IMR-90 (cell line): ENCODE results near the gene CHST10. TPM values are rescaled to one million over a fixed set of nuclear protein-coding genes. Genes with fewer than 3 reads are reported as not detected.
"Not testable (repeated sequence)": the region's sequence is repeated elsewhere in the genome, so short reads cannot be mapped to it uniquely, and the experiment has no call there.

Experiments used
- ATAC-seq: fragments of 200-7000 bp; cut with Tn5 transposase; 2 replicates; pipeline ENCODE4 v1.9.1; 2020; ENCODE audit warnings: low read depth, mild to moderate bottlenecking, moderate library complexity
- BruUV-seq: library from RNA; stranded (reverse); fragments of 400-500 nt; replicated peaks from 2 replicates; lab custom pipeline; 2021; lab: Mats Ljungman, UMichigan
- CTCF ChIA-PET: fragments of 300-600 bp; formaldehyde crosslinking; extraction: SDS; loops from one replicate; lab custom pipeline; 2021; ENCODE audit warnings: antibody characterized with exemption; lab: Yijun Ruan, JAX
- POLR2A ChIA-PET: fragments of 300-600 bp; sonication (Branson Sonifier 250); formaldehyde crosslinking; loops from one replicate; lab custom pipeline; 2022; ENCODE audit warnings: antibody characterized with exemption; ENCODE audit not compliant: unreplicated experiment; lab: Charles Lee
- DNase-seq: peaks from one replicate; pipeline ENCODE4 v3.0.0; 2013
- H2AFZ ChIP-seq: replicated peaks from 2 replicates; pipeline ENCODE3; 2013; ENCODE audit warnings: low read length, mild to moderate bottlenecking; ENCODE audit not compliant: poor library complexity
- H2AK5ac ChIP-seq: 2 replicates; pipeline ENCODE4 v1.6.1; 2013; ENCODE audit warnings: low read depth, low read length, inconsistent platforms
- H2AK9ac ChIP-seq: replicated peaks from 2 replicates; pipeline ENCODE3; 2013; ENCODE audit warnings: mild to moderate bottlenecking, low read depth, low read length, moderate library complexity; ENCODE audit not compliant: poor library complexity
- H2BK120ac ChIP-seq: 2 replicates; pipeline ENCODE4 v1.6.1; 2013; ENCODE audit warnings: low read depth, low read length, inconsistent platforms
- H2BK15ac ChIP-seq: 3 replicates; pipeline ENCODE4 v1.6.1; 2013; ENCODE audit warnings: low read depth, low read length, inconsistent platforms
- H2BK20ac ChIP-seq: 2 replicates; pipeline ENCODE4 v1.6.1; 2013; ENCODE audit warnings: low read depth, mild to moderate bottlenecking, inconsistent platforms, low read length, moderate library complexity
- H2BK5ac ChIP-seq: 2 replicates; pipeline ENCODE4 v1.6.1; 2013; ENCODE audit warnings: mild to moderate bottlenecking, low read depth, low read length, inconsistent platforms; ENCODE audit not compliant: poor library complexity, severe bottlenecking
- H3K14ac ChIP-seq: replicated peaks from 2 replicates; pipeline ENCODE4 v1.6.1; 2013; ENCODE audit warnings: low read depth, low read length, inconsistent platforms
- H3K18ac ChIP-seq: 2 replicates; pipeline ENCODE4 v1.6.1; 2013; ENCODE audit warnings: low read depth, low read length, control low read depth
- H3K23ac ChIP-seq: 2 replicates; pipeline ENCODE4 v1.6.1; 2013; ENCODE audit warnings: low read depth, low read length, inconsistent platforms
- H3K27ac ChIP-seq: 2 replicates; pipeline ENCODE4 v1.5.1; 2013; ENCODE audit warnings: mild to moderate bottlenecking, control low read depth, low read length; ENCODE audit not compliant: insufficient read depth
- H3K27me3 ChIP-seq: 2 replicates; pipeline ENCODE4 v1.6.1; 2013; ENCODE audit warnings: low read length; ENCODE audit not compliant: control insufficient read depth, insufficient read depth
- H3K36me3 ChIP-seq: 2 replicates; pipeline ENCODE4 v1.6.1; 2013; ENCODE audit warnings: low read length, mixed read lengths; ENCODE audit not compliant: control insufficient read depth, insufficient read depth
- H3K4ac ChIP-seq: 2 replicates; pipeline ENCODE4 v1.6.1; 2013; ENCODE audit warnings: low read depth, low read length, inconsistent platforms
- H3K4me1 ChIP-seq: 2 replicates; pipeline ENCODE4 v1.6.1; 2013; ENCODE audit warnings: low read length, mixed read lengths; ENCODE audit not compliant: control insufficient read depth, insufficient read depth
- H3K4me2 ChIP-seq: 2 replicates; pipeline ENCODE4 v1.6.1; 2013; ENCODE audit warnings: low read depth, mild to moderate bottlenecking, control low read depth, low read length, moderate library complexity
- H3K4me3 ChIP-seq: 2 replicates; pipeline ENCODE4 v1.5.1; 2013; ENCODE audit warnings: low read depth, mild to moderate bottlenecking, control low read depth, low read length, moderate library complexity; ENCODE audit not compliant: insufficient read depth
- H3K56ac ChIP-seq: 2 replicates; pipeline ENCODE4 v1.6.1; 2013; ENCODE audit warnings: low read length, inconsistent platforms; ENCODE audit not compliant: insufficient read depth; ENCODE audit errors: extremely low read depth
- H3K79me1 ChIP-seq, 2 experiments: 2 replicates each; pipeline ENCODE4 v1.6.1; 2013; ENCODE audit warnings: low read length in 2 of 2, inconsistent platforms in 1 of 2, low read depth in 1 of 2
- H3K9ac ChIP-seq: 2 replicates; pipeline ENCODE4 v1.6.1; 2013; ENCODE audit warnings: low read depth, low read length, control low read depth
- H3K9me1 ChIP-seq: 2 replicates; pipeline ENCODE4 v1.6.1; 2013; ENCODE audit warnings: low read length, inconsistent platforms; ENCODE audit not compliant: insufficient read depth
- H3K9me3 ChIP-seq: 2 replicates; pipeline ENCODE4 v1.6.1; 2013; ENCODE audit warnings: low read length; ENCODE audit not compliant: control insufficient read depth, insufficient read depth
- H4K20me1 ChIP-seq: 2 replicates; pipeline ENCODE4 v1.6.1; 2013; ENCODE audit warnings: low read length, inconsistent platforms; ENCODE audit not compliant: insufficient read depth
- H4K5ac ChIP-seq: 2 replicates; pipeline ENCODE4 v1.6.1; 2013; ENCODE audit warnings: mild to moderate bottlenecking, low read depth, low read length, control low read depth
- H4K8ac ChIP-seq, 2 experiments: 2 replicates each; pipeline ENCODE4 v1.6.1; 2013; ENCODE audit warnings: low read depth in 2 of 2, low read length in 2 of 2, control low read depth in 1 of 2, inconsistent platforms in 1 of 2
- H4K91ac ChIP-seq: 2 replicates; pipeline ENCODE4 v1.6.1; 2013; ENCODE audit warnings: low read depth, low read length, inconsistent platforms; ENCODE audit not compliant: insufficient read depth
- dilution Hi-C: fragments of 300-500 bp; cut with HindIII; formaldehyde crosslinking; loops from one replicate; pipeline ENCODE4 v1.14.3; 2018; ENCODE audit warnings: low sequenced_read_pairs; ENCODE audit not compliant: unreplicated experiment
- in situ Hi-C: fragments of 300-500 bp; cut with MboI; formaldehyde crosslinking; loops from 3 replicates; pipeline ENCODE4 v1.14.3; 2019; ENCODE audit warnings: low sequenced_read_pairs, inconsistent platforms, mixed read lengths
- intact Hi-C: fragments of 100-400 bp; cut with micrococcal nuclease; formaldehyde crosslinking; loops from 2 replicates; pipeline ENCODE4 v1.10.0; 2022
- polyA plus RNA-seq, 3 experiments: library from polyadenylated mRNA; depleted of rRNA; stranded (reverse); fragments of >200 nt; gene quantifications; 2 replicates each; pipeline ENCODE4 v1.2.3, GENCODE V29; 2012; ENCODE audit warnings: low replicate concordance in 1 of 3
- total RNA-seq: library from RNA; depleted of rRNA; stranded (reverse); fragments of >200 nt; gene quantifications from 2 replicates; pipeline ENCODE4 v1.2.3, GENCODE V29; 2012

The CHST10 gene
- total and polyA plus RNA-seq, 2 of the 4 experiments (the other 2 are of a cell fraction): 6.9 to 8.6 TPM

DNA sequence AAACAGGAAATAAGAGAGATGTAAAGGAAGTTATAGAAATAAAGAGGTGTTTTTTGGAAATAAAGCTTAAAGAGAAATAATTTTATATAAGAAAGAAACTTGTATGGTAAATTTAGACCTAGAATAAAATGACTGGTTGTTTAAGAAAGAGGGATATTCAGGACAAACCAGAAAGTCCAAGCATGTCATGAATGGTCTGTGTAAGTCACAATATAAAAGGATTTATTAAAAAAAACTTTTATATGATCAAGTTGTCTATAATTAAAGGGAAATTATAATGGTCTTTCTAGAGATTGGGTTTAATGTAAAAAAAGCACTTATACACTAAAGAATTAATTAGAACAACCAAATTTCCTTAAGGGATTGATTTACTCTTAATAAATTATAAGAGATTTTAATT lies 38.9 kb upstream of the CHST10 start:
- H2AK5ac ChIP-seq, ATAC-seq, CTCF ChIA-PET, H3K4me2 ChIP-seq, H3K56ac ChIP-seq, H2BK20ac ChIP-seq, H2AK9ac ChIP-seq, H3K27ac ChIP-seq, H3K23ac ChIP-seq, H2BK5ac ChIP-seq, H4K8ac ChIP-seq, H2AFZ ChIP-seq, H4K5ac ChIP-seq, H3K9me1 ChIP-seq, H3K4me1 ChIP-seq, POLR2A ChIA-PET, H2BK15ac ChIP-seq, H3K4me3 ChIP-seq, H3K14ac ChIP-seq, H3K9me3 ChIP-seq, H2BK120ac ChIP-seq, H3K9ac ChIP-seq, H4K20me1 ChIP-seq, intact Hi-C loops, H3K4ac ChIP-seq, H3K79me1 ChIP-seq, in situ Hi-C loops, BruUV-seq, dilution Hi-C loops, H3K36me3 ChIP-seq, H3K27me3 ChIP-seq, H3K18ac ChIP-seq, H4K91ac ChIP-seq, DNase-seq: not testable (repeated sequence)
